H9 (cell line): ENCODE data around the gene C16orf74. TPM values are rescaled to one million over a fixed set of nuclear protein-coding genes. Genes with fewer than 3 reads are reported as not detected.
A peak's percentile ranks its signal among the peaks of the same experiment; 100 is the strongest.

Experiments
- DNase-seq: peaks from one replicate; pipeline ENCODE4 v3.0.0-alpha.2; 2017
- H2AFZ ChIP-seq: one replicate; pipeline ENCODE4 v1.6.1; 2013; ENCODE audit warnings: mild to moderate bottlenecking, low read length, control low read depth, moderate library complexity
- H2AK5ac ChIP-seq: 2 replicates; pipeline ENCODE4 v1.6.1; 2013; ENCODE audit warnings: low read length, control low read depth, mixed read lengths; ENCODE audit not compliant: insufficient read length
- H2BK120ac ChIP-seq: one replicate; pipeline ENCODE4 v1.6.1; 2013; ENCODE audit warnings: low read depth, mild to moderate bottlenecking, low read length, control low read depth, inconsistent platforms; ENCODE audit not compliant: poor library complexity, severe bottlenecking
- H2BK12ac ChIP-seq: 2 replicates; pipeline ENCODE4 v1.6.1; 2013; ENCODE audit warnings: low read length, control low read depth, mixed read lengths, low read depth; ENCODE audit not compliant: insufficient read length
- H2BK15ac ChIP-seq: 2 replicates; pipeline ENCODE4 v1.6.1; 2013; ENCODE audit warnings: low read depth, low read length, control low read depth
- H2BK20ac ChIP-seq: one replicate; pipeline ENCODE4 v1.6.1; 2013; ENCODE audit warnings: low read depth, mild to moderate bottlenecking, low read length, control low read depth, inconsistent platforms; ENCODE audit not compliant: poor library complexity, severe bottlenecking
- H2BK5ac ChIP-seq: 2 replicates; pipeline ENCODE4 v1.6.1; 2013; ENCODE audit warnings: low read length, control low read depth, mixed read lengths; ENCODE audit not compliant: insufficient read length
- H3K14ac ChIP-seq: 2 replicates; pipeline ENCODE4 v1.6.1; 2013; ENCODE audit warnings: low read length, control low read depth; ENCODE audit not compliant: insufficient read depth
- H3K18ac ChIP-seq: 2 replicates; pipeline ENCODE4 v1.6.1; 2013; ENCODE audit warnings: low read depth, mild to moderate bottlenecking, mixed read lengths, low read length, control low read depth; ENCODE audit not compliant: insufficient read length
- H3K23ac ChIP-seq: 2 replicates; pipeline ENCODE4 v1.6.1; 2013; ENCODE audit warnings: low read length, control low read depth, mixed read lengths, low read depth; ENCODE audit not compliant: insufficient read length
- H3K23me2 ChIP-seq: 2 replicates; pipeline ENCODE4 v1.6.1; 2013; ENCODE audit warnings: low read depth, mild to moderate bottlenecking, mixed read lengths, low read length, control low read depth; ENCODE audit not compliant: insufficient read length, poor library complexity, severe bottlenecking
- H3K27ac ChIP-seq: 2 replicates; pipeline ENCODE4 v1.5.1; 2013; ENCODE audit warnings: low read length, control low read depth, mixed read lengths, low read depth; ENCODE audit not compliant: insufficient read length
- H3K27me3 ChIP-seq: 2 replicates; pipeline ENCODE4 v1.6.1; 2013; ENCODE audit warnings: low read length, control low read depth, inconsistent platforms; ENCODE audit not compliant: insufficient read depth
- H3K4ac ChIP-seq: 2 replicates; pipeline ENCODE4 v1.6.1; 2013; ENCODE audit warnings: low read depth, mild to moderate bottlenecking, control low read depth, inconsistent platforms, low read length, moderate library complexity
- H3K4me1 ChIP-seq: 2 replicates; pipeline ENCODE4 v1.6.1; 2013; ENCODE audit warnings: low read length, control low read depth, inconsistent platforms; ENCODE audit not compliant: insufficient read depth
- H3K4me2 ChIP-seq: 2 replicates; pipeline ENCODE4 v1.6.1; 2013; ENCODE audit warnings: low read length, control low read depth, mixed read lengths; ENCODE audit not compliant: insufficient read length, insufficient read depth
- H3K56ac ChIP-seq: 2 replicates; pipeline ENCODE4 v1.6.1; 2013; ENCODE audit warnings: low read depth, mild to moderate bottlenecking, mixed read lengths, low read length, control low read depth; ENCODE audit not compliant: insufficient read length
- H3K79me1 ChIP-seq: 2 replicates; pipeline ENCODE4 v1.6.1; 2013; ENCODE audit warnings: low read depth, mild to moderate bottlenecking, moderate library complexity, low read length, control low read depth, inconsistent platforms; ENCODE audit not compliant: insufficient read depth, poor library complexity, severe bottlenecking
- H3K79me2 ChIP-seq: 2 replicates; pipeline ENCODE4 v1.6.1; 2013; ENCODE audit warnings: low read length, control low read depth, inconsistent platforms; ENCODE audit not compliant: insufficient read depth
- H3K9ac ChIP-seq: 2 replicates; pipeline ENCODE4 v1.6.1; 2013; ENCODE audit warnings: low read length, control low read depth, mixed read lengths; ENCODE audit not compliant: insufficient read length; ENCODE audit errors: extremely low read depth
- H3K9me3 ChIP-seq: one replicate; pipeline ENCODE4 v1.6.1; 2013; ENCODE audit warnings: low read depth, low read length, inconsistent platforms; ENCODE audit not compliant: control insufficient read depth
- H3T11ph ChIP-seq: one replicate; pipeline ENCODE4 v1.6.1; 2013; ENCODE audit warnings: mild to moderate bottlenecking, low read length, control low read depth, inconsistent platforms
- H4K20me1 ChIP-seq: one replicate; pipeline ENCODE4 v1.6.1; 2013; ENCODE audit not compliant: control insufficient read depth, insufficient read length, insufficient read depth
- H4K5ac ChIP-seq: 2 replicates; pipeline ENCODE4 v1.6.1; 2013; ENCODE audit warnings: low read depth, mild to moderate bottlenecking, mixed read lengths, low read length, control low read depth; ENCODE audit not compliant: insufficient read length
- H4K8ac ChIP-seq: replicated peaks from 2 replicates; pipeline ENCODE4 v1.6.1; 2013; ENCODE audit warnings: low read length, control low read depth, mixed read lengths, low read depth; ENCODE audit not compliant: insufficient read length
- H4K91ac ChIP-seq: 2 replicates; pipeline ENCODE4 v1.6.1; 2013; ENCODE audit warnings: low read depth, mild to moderate bottlenecking, moderate library complexity, mixed read lengths, low read length, control low read depth; ENCODE audit not compliant: insufficient read length
- H3K27ac Mint-ChIP-seq, 3 experiments: 2 replicates in 2 of 3; 3 replicates in 1 of 3; pipeline ENCODE4 v1.8.0; 2020 to 2021; ENCODE audit warnings: mixed read lengths in 3 of 3, mild to moderate bottlenecking in 1 of 3, moderate library complexity in 1 of 3
- H3K27me3 Mint-ChIP-seq: 2 replicates; pipeline ENCODE4 v1.8.0; 2021; ENCODE audit warnings: low read depth, mild to moderate bottlenecking, moderate library complexity, mixed read lengths
- H3K36me3 Mint-ChIP-seq, 3 experiments: 2 replicates in 2 of 3; 3 replicates in 1 of 3; pipeline ENCODE4 v1.8.0; 2020 to 2021; ENCODE audit warnings: low read depth in 3 of 3, mixed read lengths in 3 of 3; ENCODE audit not compliant: insufficient read depth in 1 of 3
- H3K4me1 Mint-ChIP-seq, 2 experiments: 2 replicates each; pipeline ENCODE4 v1.8.0; 2020; ENCODE audit warnings: mixed read lengths in 2 of 2
- H3K4me3 Mint-ChIP-seq, 2 experiments: 2 replicates in 1 of 2; 3 replicates in 1 of 2; pipeline ENCODE4 v1.8.0; 2020 to 2021; ENCODE audit warnings: mild to moderate bottlenecking in 2 of 2, mixed read lengths in 2 of 2, moderate library complexity in 1 of 2
- H3K9me3 Mint-ChIP-seq, 2 experiments: 2 replicates in 1 of 2; 3 replicates in 1 of 2; pipeline ENCODE4 v1.8.0; 2020; ENCODE audit warnings: mild to moderate bottlenecking in 2 of 2, mixed read lengths in 2 of 2, moderate library complexity in 1 of 2
- WGBS: extraction: QIAGEN DNeasy Blood & Tissue Kit; methylation state at CpG from one replicate; pipeline ENCODE4 v1.1.7; 2013; ENCODE audit warnings: missing lambda C conversion rate, low lambda C conversion rate, mixed read lengths; ENCODE audit not compliant: insufficient read length; ENCODE audit errors: extremely low coverage; 5-methylcytosine and 5-hydroxymethylcytosine counted together
- total RNA-seq: library from RNA; stranded (reverse); gene quantifications from 2 replicates; pipeline ENCODE4 v1.2.1, GENCODE V29; 2021
- TF ChIP-seq, protein P1 (sequence below): fragments of 200-600 bp; sonication (generic); conservative IDR thresholded peaks from 3 replicates; pipeline ENCODE4 v1.8.0; 2021; ENCODE audit warnings: antibody characterized with exemption, mild to moderate bottlenecking

C16orf74 gene
- total RNA-seq, 1 experiment from 2014 or later = 5.6 TPM

DNA sequence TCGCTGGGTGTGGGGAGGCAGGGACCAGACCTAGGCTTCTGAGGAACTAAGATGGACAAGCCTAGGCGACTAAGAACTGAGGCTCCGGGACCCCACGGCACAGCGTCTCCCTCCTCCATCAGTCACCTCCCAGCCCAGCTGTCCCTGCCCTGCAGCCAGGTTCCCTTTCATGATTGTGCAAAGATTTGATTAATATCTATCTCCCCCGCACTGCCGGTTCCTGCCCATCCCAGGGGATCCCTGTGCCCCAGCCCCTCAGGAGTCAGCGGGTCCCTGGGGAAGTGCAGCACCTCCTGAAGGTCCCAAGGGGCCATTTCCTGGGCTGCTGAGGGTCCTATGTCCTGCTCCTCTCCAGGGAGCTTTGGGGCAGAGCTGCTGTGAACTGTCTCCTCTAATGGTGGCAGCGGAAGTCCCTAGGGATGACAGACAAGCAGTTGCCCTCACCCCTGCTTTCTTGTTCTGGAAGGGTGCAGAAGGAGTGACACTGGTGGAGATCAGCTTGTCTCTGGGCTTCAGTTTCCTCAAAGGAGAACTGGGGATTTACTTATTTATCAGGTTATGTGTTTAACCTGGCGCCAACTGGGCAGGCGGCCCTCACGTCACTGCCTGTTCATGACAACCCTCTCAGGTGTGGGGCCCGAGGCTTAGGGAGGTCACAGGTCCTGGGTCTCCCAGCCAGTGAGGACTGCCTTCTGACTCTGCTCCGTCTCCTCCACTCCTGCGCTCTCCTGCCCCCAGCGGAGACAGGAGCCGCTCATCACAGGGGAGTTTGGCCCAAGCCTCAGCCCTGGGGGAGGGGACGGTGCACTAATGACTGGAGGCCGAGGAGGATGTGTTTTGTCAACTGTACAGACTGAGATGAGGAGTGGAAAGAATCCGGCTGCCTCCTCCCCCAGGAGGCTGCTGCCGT, 1.9 kb upstream of the C16orf74 start:
- no peak overlapping the region for H4K8ac ChIP-seq
- no peaks in the 10 kb centered on the region; the same call in 1 of the 2 replicates for H3K4me1 ChIP-seq

More for the DNA sequence above, 1.9 kb upstream of the C16orf74 start:
- Histone ChIP-seq H3K9ac (no peak overlapping the region), H3K23me2 (peaks cover 8% of the 10 kb centered on the region), H3T11ph (no peak overlapping the region), H2AK5ac (no peak overlapping the region), H3K14ac (no peak overlapping the region), H2BK120ac (no peak overlapping the region), H3K56ac (no peak overlapping the region), H3K79me2 (no peaks in the 10 kb centered on the region), H3K79me1 (no peaks in the 10 kb centered on the region), H2BK12ac (no peak overlapping the region), H2BK5ac (no peak overlapping the region), H3K23ac (no peak overlapping the region), H3K27me3 (no peaks in the 10 kb centered on the region; the same call in 1 of the 2 replicates), H4K5ac (no peak overlapping the region), H4K91ac (no peak overlapping the region), H3K18ac (no peak overlapping the region), H2AFZ (no peak overlapping the region), H2BK20ac (no peak overlapping the region), H3K4me2 (no peak overlapping the region), H3K27ac (no peak overlapping the region), H3K4ac (no peak overlapping the region), H3K9me3 (no peaks in the 10 kb centered on the region), H4K20me1 (no peaks in the 10 kb centered on the region), H2BK15ac (no peak overlapping the region)
- H3K4me1 Mint-ChIP-seq = peaks cover 34 to 41% of the 10 kb centered on the region in 2 experiments
- H3K36me3 Mint-ChIP-seq = no peaks in the 10 kb centered on the region; a peak in 1 of 7 replicates
- H3K27ac Mint-ChIP-seq = no peak overlapping the region
- DNase-seq = peak; percentile 77
- peak overlapping the region in 1 of 2 experiments; percentile 3; a peak in 1 of 5 replicates for H3K4me3 Mint-ChIP-seq
- H3K27me3 Mint-ChIP-seq = peaks cover 37% of the 10 kb centered on the region
- no peaks in the 10 kb centered on the region for H3K9me3 Mint-ChIP-seq
- TF ChIP-seq, protein P1, sequence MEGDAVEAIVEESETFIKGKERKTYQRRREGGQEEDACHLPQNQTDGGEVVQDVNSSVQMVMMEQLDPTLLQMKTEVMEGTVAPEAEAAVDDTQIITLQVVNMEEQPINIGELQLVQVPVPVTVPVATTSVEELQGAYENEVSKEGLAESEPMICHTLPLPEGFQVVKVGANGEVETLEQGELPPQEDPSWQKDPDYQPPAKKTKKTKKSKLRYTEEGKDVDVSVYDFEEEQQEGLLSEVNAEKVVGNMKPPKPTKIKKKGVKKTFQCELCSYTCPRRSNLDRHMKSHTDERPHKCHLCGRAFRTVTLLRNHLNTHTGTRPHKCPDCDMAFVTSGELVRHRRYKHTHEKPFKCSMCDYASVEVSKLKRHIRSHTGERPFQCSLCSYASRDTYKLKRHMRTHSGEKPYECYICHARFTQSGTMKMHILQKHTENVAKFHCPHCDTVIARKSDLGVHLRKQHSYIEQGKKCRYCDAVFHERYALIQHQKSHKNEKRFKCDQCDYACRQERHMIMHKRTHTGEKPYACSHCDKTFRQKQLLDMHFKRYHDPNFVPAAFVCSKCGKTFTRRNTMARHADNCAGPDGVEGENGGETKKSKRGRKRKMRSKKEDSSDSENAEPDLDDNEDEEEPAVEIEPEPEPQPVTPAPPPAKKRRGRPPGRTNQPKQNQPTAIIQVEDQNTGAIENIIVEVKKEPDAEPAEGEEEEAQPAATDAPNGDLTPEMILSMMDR = peak; percentile 46; the same call in 2 of the 3 replicates
- no CpG with 5 or more reads among the region's 21 CpGs for WGBS
